Subcutaneous adipose tissue (tissue), 4 donors: Measurements from ENCODE around the gene EXOSC3. TPM values are rescaled to one million over a fixed set of nuclear protein-coding genes. Genes with fewer than 3 reads are reported as not detected.

Experiments used
- total RNA-seq, 4 donors: library from RNA; depleted of rRNA; stranded (reverse); fragments of >200 nt; gene quantifications; one replicate each; pipeline ENCODE4 v1.1.0, GENCODE V29; 2016
- TF ChIP-seq, protein P1 (sequence below): fragments of 450-650 bp; IDR thresholded peaks from one replicate; pipeline ENCODE4 v1.5.1; 2016; ENCODE audit warnings: low read depth, mild to moderate bottlenecking, control low read depth, antibody characterized with exemption, moderate library complexity

Gene EXOSC3
- total RNA-seq, 4 donors from 2014 or later = 28.7 to 36.8 (median 31.1) TPM

DNA sequence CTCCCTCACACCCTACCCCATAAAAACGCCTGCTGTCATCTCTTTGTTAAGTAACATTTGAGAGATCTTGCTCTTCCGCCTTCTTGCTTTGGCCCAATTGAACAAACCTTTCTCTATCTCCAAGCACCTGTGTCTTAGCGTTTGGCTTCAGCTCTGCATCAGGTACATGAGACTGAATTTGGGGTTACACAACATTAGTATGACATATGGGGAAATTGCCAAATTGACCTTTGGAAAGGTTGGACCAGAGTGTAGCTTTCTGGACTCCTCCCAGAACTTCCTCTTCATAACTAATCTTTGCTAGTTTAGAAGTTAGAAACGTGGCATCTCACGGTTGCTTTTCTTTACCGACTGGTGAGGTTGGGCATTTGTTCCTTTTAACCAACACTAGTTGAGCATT lies 3.5 kb upstream of the EXOSC3 start:
- TF ChIP-seq, protein P1, sequence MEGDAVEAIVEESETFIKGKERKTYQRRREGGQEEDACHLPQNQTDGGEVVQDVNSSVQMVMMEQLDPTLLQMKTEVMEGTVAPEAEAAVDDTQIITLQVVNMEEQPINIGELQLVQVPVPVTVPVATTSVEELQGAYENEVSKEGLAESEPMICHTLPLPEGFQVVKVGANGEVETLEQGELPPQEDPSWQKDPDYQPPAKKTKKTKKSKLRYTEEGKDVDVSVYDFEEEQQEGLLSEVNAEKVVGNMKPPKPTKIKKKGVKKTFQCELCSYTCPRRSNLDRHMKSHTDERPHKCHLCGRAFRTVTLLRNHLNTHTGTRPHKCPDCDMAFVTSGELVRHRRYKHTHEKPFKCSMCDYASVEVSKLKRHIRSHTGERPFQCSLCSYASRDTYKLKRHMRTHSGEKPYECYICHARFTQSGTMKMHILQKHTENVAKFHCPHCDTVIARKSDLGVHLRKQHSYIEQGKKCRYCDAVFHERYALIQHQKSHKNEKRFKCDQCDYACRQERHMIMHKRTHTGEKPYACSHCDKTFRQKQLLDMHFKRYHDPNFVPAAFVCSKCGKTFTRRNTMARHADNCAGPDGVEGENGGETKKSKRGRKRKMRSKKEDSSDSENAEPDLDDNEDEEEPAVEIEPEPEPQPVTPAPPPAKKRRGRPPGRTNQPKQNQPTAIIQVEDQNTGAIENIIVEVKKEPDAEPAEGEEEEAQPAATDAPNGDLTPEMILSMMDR = no peak

DNA sequence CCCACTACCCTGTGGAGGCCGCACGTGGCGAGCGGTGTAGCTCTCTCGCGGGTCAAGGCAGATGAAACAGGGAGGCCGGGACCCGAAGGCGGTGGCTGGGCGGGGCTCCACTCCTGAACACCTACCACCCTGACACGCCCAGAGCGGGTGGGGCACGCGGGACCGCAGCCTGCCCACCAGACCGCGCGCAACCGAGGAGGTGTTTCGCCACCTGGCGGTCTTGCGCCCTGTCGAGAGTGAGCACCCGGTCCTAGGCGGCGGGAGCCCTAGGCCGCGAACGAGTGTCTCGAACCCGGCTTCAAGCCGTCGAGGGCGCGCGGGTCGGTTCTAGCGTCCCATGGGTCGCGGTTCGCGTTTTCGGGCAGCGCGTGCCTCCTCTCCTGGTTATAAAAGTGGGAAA lies 2.2 kb upstream of the EXOSC3 start:
- TF ChIP-seq, protein P1 = no peak

DNA sequence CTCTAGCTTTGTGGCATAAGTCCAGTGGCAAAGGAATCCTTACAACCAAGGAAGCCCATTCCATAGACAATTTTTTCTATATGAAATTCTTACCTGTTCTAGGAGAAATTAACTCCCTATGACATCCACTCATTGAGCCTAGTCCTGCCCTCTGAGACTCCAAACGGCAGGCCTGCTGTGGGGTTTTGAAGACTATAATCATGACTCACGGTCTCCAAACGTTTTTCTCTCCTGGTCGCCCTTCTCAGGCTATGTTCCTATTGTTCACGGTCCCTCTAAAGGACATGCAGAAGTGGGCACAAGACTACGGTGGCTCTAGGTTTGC lies 611 bp downstream of the EXOSC3 start:
- TF ChIP-seq, protein P1 = no peak

DNA sequence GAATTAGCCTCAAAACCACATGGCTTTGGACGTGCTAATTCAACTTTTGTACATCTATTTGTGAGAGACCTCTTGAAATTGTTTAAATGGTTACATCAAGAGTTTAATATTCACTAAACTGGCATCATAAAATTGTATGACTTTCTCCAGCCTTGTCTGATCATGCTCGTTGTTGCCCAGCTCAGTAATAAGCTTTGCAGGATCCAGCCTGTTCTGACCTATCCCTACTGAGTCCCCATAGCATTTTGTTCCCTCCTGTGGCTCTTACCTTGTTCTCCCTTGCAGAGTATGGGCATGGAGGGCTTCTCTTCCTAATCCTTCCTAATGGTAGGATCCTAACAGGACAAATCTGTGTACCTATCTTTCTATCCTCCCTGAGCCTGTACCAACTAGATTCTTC lies 6.3 kb downstream of the EXOSC3 start:
- TF ChIP-seq, protein P1 = no peak

DNA sequence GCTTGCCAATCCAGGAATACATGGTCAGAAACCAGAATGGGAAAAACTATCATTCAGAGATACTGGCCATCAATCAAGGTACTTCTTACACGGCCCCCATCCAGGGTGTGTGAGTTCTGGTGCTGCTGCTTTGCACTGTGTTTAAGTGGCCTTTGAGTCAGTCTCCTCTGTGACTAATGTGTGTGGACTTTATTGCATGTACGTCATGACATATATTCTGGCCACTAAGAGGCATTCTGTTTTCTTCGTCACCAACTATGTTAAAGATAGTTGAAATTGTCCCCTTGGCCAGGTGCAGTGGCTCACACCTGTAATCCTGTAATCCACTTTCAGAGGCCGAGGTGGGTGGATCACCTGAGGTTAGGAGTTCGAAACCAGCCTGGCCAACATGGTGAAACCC lies 8.5 kb downstream of the EXOSC3 start:
- TF ChIP-seq, protein P1 = no peak

DNA sequence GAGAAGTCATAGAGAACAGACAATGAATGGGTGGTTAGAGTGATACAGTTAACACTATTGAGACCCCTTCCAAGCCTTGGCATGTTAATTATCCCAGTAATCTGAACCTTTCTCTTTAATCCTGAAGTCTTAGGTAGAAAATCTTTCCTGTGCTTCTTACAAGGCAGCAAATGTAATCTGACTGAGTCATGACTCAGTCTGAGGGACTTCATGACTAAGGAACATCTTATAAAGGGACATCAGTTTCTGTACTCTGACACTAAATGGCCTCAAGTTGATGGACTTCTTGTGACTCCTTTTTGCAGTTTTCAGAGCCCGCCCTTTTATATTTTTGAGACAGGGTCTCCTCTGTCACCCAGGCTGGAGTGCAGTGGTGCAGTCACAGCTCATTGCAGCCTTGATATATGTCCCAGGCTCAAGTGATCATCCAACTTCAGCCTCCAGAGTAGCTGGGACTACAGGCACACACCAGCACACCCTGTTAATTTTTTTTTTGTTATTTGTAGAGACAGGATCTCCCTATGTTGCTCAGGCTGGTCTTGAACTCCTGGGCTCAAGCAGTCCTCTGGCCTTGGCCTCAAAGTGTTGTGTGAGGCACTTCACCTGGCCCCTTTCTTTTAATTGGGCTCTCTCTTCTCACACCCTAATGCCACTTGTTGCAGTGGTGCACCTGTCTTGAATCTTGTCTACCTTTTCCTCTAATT lies 9.5 kb downstream of the EXOSC3 start:
- TF ChIP-seq, protein P1 = no peak

DNA sequence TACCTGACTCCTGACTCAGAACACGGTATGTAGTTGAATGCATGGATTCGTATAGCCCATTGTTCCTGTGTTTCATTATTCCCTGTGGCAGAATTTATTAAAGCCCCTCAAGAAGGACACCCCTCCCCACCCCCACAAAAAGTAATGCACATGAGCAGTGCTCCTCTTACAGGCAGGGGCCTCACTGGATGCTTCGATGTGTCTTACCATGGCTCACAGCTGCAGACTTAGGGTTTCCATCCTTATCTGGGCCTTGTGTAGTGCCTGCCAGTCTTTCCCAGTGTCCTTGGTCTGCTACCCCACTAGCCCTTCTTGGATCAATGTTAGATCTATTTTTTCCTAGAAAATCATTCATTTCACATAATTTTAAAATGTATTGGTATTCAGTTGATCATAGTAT lies 14.9 kb downstream of the EXOSC3 start:
- TF ChIP-seq, protein P1 = no peak
